ENCODE results near the gene CNGA3.

DNA sequence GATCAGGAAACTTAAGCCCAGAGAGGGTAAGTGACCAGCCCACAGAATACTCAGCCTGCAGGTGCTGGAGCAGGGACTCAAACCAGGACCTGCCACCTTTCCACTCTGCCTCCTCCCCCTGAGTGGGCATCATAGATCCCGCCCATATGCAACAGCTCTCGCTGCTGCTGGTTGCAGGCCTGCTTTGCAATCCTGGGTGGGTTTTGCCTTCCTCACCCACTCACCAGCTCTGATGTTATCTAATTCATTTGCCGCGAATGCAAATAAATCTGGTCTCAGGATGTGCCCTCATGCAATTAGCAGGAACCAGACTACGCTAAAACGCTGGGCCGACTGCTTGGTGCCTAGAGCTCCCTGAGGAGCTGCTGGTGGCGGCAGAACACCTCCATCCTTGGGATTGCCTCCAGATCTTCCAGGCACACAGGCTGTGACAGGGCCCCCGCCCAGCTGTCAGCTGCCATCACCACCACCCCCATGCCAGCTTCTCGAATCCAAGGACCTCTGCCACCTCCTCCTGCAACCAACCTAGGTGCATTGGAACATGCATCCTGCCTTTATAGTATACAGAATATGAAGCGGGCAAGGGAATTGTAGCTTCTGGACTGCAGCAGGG lies 28.8 kb downstream of the CNGA3 start:
- TF ChIP-seq, protein P1, sequence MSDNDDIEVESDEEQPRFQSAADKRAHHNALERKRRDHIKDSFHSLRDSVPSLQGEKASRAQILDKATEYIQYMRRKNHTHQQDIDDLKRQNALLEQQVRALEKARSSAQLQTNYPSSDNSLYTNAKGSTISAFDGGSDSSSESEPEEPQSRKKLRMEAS (IDR thresholded peaks at IDR 0.05; ENCODE audit: insufficient read depth, insufficient read length), result no peak
- TF ChIP-seq POLR2AphosphoS5 (IDR thresholded peaks at IDR 0.05; ENCODE audit: insufficient read depth, low read depth, low read length), result no peak
- TF ChIP-seq, protein P2, sequence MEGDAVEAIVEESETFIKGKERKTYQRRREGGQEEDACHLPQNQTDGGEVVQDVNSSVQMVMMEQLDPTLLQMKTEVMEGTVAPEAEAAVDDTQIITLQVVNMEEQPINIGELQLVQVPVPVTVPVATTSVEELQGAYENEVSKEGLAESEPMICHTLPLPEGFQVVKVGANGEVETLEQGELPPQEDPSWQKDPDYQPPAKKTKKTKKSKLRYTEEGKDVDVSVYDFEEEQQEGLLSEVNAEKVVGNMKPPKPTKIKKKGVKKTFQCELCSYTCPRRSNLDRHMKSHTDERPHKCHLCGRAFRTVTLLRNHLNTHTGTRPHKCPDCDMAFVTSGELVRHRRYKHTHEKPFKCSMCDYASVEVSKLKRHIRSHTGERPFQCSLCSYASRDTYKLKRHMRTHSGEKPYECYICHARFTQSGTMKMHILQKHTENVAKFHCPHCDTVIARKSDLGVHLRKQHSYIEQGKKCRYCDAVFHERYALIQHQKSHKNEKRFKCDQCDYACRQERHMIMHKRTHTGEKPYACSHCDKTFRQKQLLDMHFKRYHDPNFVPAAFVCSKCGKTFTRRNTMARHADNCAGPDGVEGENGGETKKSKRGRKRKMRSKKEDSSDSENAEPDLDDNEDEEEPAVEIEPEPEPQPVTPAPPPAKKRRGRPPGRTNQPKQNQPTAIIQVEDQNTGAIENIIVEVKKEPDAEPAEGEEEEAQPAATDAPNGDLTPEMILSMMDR (IDR thresholded peaks at IDR 0.05; ENCODE audit: extremely low read depth in 1 of 2, insufficient read depth in 1 of 2, low read depth in 1 of 2, low read length in 2 of 2), result no peak
- no peak for TF ChIP-seq POLR2A (IDR thresholded peaks at IDR 0.05; ENCODE audit: low read depth, low read length)
- no peak for TF ChIP-seq EZH2 (IDR thresholded peaks at IDR 0.05; ENCODE audit: borderline replicate concordance, low read depth, low read length, severe bottlenecking)
- TF ChIP-seq MYC (IDR thresholded peaks at IDR 0.05; ENCODE audit: low read depth, low read length), result no peak
- no peak for TF ChIP-seq JUN (IDR thresholded peaks at IDR 0.05; ENCODE audit: borderline replicate concordance, insufficient read depth, insufficient read length, low read depth)
- TF ChIP-seq FOS (IDR thresholded peaks at IDR 0.05; ENCODE audit: borderline replicate concordance, insufficient read depth, low read length), result no peak
